Renal pelvis (tissue), 4 donors: ENCODE results near the gene PPP1R13B. TPM values are rescaled to one million over a fixed set of nuclear protein-coding genes. Genes with fewer than 3 reads are reported as not detected.

Experiments used
- DNase-seq: peaks from one replicate; pipeline ENCODE4 v3.0.0-alpha.2; 2013
- polyA plus RNA-seq, 3 donors: library from polyadenylated mRNA; unstranded; fragments of 120-200 nt; gene quantifications; one replicate each; pipeline ENCODE4 v1.2.1, GENCODE V29; 2013; ENCODE audit not compliant: insufficient read length in 3 of 3

The PPP1R13B gene
- polyA plus RNA-seq, 3 donors = 29.6 to 43.6 (median 41.0) TPM

DNA sequence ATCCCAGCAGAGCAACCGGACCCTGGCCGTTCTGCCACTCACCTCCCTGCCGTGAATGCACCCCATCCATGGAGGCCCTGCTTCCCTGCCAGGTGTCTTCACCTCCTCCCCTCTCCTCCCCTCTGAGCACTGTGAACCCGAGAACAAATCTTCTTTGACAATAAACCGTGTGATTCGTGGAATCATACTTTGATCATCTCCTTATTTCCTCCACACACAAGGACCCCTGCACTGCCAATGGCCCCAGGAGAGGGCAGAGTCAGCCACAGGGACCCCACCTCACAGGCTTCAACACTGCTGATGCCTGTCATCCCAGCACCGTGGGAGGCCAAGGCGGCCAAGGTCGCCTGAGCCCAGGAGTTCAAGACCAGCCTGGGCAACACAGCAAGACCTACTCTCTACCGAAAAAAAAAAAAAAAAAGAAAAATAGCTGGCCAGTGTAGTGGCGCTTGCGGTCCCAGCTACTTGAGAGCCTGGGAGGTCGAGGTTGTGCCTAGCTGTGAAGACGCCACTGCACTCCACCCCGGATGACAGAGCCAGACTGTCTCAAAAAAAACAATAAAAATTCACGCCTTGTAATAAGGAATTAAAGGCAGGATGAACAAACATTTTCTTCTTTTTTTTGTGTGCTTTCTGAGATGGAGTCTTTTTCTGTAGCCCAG lies 133.2 kb downstream of the PPP1R13B start:
- DNase-seq = no peak

- no peak for DNase-seq
Observed at GRCh38 chr14:103713304-103714062, 133.9 kb downstream of the PPP1R13B start.

DNA sequence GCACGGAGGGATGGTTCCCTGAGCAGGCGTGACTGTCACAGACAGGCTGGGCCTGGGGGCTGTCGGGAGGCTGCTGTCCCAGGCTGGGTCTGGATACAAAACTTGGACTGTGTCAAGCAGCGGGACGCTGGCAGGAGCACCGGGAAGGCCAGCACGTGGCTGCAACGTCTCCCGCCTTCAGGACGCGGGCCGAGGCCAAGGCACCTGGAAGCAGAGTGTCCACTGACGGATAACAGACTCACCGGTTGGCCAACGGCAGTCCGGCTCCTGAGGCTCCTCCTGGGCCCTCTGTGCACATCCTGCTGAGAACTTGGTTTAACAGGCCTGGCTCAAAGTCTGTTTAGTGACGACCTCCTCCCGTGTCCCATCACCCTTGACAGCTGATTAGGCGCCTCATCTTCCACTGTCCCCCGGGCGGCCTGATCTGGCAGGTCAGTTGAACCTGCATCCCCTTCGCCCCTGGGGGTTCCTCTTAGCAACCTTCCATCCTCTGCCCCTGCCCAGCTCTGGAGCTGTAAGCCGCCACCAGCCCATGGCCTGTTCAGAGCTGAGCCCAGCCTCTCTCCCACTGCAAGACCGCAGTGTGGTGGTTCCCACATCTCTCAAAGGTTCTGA lies 134.6 kb downstream of the PPP1R13B start:
- no peak for DNase-seq

- DNase-seq = no peak
Observed at GRCh38 chr14:103711516-103712431, 135.6 kb downstream of the PPP1R13B start.

GRCh38 chr14:103710771-103711377 lies 136.5 kb downstream of the PPP1R13B start:
- DNase-seq = no peak

GRCh38 chr14:103709814-103710213 lies 137.6 kb downstream of the PPP1R13B start:
- DNase-seq = no peak

GRCh38 chr14:103708750-103709187 lies 138.6 kb downstream of the PPP1R13B start:
- no peak for DNase-seq

GRCh38 chr14:103707329-103708263 lies 139.8 kb downstream of the PPP1R13B start:
- no peak for DNase-seq

GRCh38 chr14:103706551-103707328 lies 140.6 kb downstream of the PPP1R13B start:
- no peak for DNase-seq

GRCh38 chr14:103705504-103706284 lies 141.7 kb downstream of the PPP1R13B start:
- DNase-seq = no peak

GRCh38 chr14:103705118-103705503 lies 142.3 kb downstream of the PPP1R13B start:
- no peak for DNase-seq

DNA sequence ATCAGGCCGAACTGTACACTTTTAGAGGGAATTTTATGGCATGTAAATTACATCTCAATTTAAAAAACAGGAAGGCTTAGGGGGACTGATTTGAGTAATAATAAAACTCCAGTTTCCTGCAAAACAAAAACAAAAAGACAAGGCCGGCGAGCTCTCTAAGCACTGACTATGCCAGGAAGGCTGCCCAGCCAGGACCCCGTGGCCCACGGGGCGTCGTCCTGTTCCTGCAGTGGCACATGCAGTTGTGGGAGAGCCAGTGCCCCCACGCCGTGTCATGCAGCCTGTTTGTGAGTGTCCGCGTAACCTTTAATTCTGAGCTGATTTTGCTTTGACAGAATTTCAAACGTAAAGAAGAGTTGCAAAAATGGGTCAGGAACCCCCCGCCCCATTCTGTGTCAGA lies 142.7 kb downstream of the PPP1R13B start:
- DNase-seq = no peak

DNA sequence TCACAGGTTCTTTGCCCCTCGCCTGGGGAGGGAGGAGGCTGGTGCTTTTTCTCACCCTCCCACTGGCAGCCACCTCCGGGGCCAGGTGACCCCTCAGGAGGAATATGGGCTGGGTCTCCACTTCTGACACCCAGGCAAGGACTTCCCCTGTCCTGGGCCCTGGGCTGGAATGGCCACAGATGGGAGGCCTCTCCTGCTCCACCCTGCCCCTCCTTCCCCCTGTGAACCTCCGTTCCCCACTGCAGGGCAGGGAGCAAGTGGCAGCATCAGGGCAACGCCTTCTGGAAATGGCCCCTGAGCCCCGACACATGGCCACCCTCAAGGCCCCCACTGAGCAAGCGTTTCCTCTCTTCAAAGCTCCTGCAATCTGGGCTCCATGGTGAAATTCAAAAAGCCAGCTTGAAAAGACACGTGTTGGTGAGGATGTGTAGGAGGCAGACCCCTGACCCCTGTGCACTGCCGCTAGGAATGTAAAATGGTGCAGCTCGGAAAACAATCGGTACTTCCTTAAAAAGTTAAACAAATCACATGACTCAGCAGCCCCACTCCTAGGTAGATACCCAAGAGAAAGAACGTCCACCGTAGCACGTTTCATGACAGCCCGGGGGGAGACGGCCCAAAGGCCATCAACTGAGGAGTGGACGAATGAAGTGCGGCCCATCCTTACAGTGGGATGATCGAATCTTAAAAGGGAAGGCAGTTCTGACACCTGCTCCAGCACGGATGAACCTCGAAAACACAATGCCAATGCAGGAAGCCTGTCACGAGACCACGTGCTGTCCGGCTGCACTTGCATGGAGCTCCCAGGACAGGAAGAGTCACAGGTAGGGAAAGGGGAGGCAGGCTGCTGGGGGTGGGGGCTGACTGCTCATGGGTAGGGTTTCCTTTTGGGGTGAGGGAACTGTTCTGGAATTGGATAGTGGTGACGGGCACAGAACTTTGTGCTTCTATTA lies 143.7 kb downstream of the PPP1R13B start:
- no peak for DNase-seq

GRCh38 chr14:103702497-103703432 lies 144.6 kb downstream of the PPP1R13B start:
- DNase-seq = no peak

DNA sequence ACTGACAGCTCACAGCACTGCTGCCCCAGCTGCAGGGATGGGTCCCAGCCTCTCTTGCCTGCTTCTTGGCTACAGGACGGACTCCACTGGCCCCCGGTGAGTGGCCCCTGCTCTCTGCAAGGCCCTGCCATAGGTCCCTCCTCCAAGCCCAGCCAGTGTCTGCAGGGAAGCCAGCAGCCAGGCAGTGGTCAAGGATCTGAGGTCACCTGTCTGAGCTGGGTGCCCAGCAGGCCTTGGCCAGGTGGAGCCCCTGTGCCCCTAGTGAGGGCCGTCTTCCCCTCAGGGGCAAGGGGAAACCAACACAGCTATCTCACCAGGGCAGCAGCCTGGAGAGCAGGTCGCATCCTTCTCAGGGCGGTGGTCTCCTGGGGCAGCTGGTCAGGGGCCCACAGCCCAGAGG lies 145.3 kb downstream of the PPP1R13B start:
- DNase-seq = no peak
